B cell (primary cell): Measurements from ENCODE around the gene GMFB. TPM values are rescaled to one million over a fixed set of nuclear protein-coding genes. Genes with fewer than 3 reads are reported as not detected.

Experiments
- ATAC-seq: fragments of 200-7000 bp; cut with Tn5 transposase; one replicate; pipeline ENCODE4 v1.10.0; 2021; ENCODE audit warnings: low read depth, mild to moderate bottlenecking, moderate number of reproducible peaks, moderate library complexity
- CTCF ChIA-PET: fragments of 350-600 bp; sonication (Branson Sonifier 250); formaldehyde crosslinking; loops from one replicate; lab custom pipeline; 2021; ENCODE audit warnings: antibody characterized with exemption, inconsistent platforms; lab: Charles Lee
- POLR2A ChIA-PET: fragments of 350-600 bp; sonication (Branson Sonifier 250); formaldehyde crosslinking; loops from one replicate; lab custom pipeline; 2021; ENCODE audit warnings: antibody characterized with exemption; lab: Charles Lee
- DNase-seq: peaks from one replicate; pipeline ENCODE4 v3.0.0; 2013
- H2AFZ ChIP-seq: 2 replicates; pipeline ENCODE4 v1.6.1; 2012; ENCODE audit warnings: mild to moderate bottlenecking, low read depth, low read length; ENCODE audit not compliant: insufficient read depth, poor library complexity, severe bottlenecking
- H3K27ac ChIP-seq, 2 donors: 1 replicate in 1 of 2; 2 replicates in 1 of 2; pipeline ENCODE4 v1.5.1; 2012 to 2013; ENCODE audit warnings: low read length in 2 of 2, mild to moderate bottlenecking in 2 of 2, moderate library complexity in 1 of 2
- H3K27me3 ChIP-seq, 4 experiments: fragments of 200-600 bp in 1 of 4; sonication (generic) in 1 of 4; replicated peaks in 1 of 4; 1 replicate in 2 of 4; 2 replicates in 2 of 4; pipeline versions ENCODE4 v1.6.1 to v1.7.0; 2013 to 2016; ENCODE audit warnings: low read length in 3 of 4, mild to moderate bottlenecking in 2 of 4, mixed read lengths in 1 of 4, moderate library complexity in 1 of 4; ENCODE audit not compliant: insufficient read depth in 4 of 4, control insufficient read depth in 3 of 4; ENCODE audit errors: control extremely low read depth in 1 of 4
- H3K36me3 ChIP-seq, 2 experiments: replicated peaks in 1 of 2; 1 replicate in 1 of 2; 2 replicates in 1 of 2; pipeline versions ENCODE4 v1.6.1 to v1.7.1; 2013; ENCODE audit warnings: low read length in 1 of 2; ENCODE audit not compliant: insufficient read depth in 2 of 2, control insufficient read depth in 1 of 2; ENCODE audit errors: control extremely low read depth in 1 of 2, extremely low read depth in 1 of 2
- H3K4me1 ChIP-seq, 2 donors: fragments of 200-600 bp in 1 of 2; sonication (generic) in 1 of 2; 1 replicate in 1 of 2; 2 replicates in 1 of 2; pipeline versions ENCODE4 v1.5.1 to v1.6.1; 2013 to 2017; ENCODE audit warnings: low read length in 2 of 2; ENCODE audit not compliant: control insufficient read depth in 2 of 2, insufficient read depth in 2 of 2
- H3K4me2 ChIP-seq: replicated peaks from 2 replicates; pipeline ENCODE3; 2012; ENCODE audit warnings: mild to moderate bottlenecking, low read depth, low read length; ENCODE audit not compliant: poor library complexity, severe bottlenecking
- H3K4me3 ChIP-seq, 5 experiments: fragments of 200-600 bp in 1 of 5; sonication (generic) in 1 of 5; 1 replicate in 3 of 5; 2 replicates in 2 of 5; pipeline versions ENCODE4 v1.5.1 to v1.7.0; 2011 to 2016; ENCODE audit warnings: low read length in 4 of 5, mild to moderate bottlenecking in 4 of 5, low read depth in 2 of 5, control low read depth in 1 of 5, moderate library complexity in 1 of 5; ENCODE audit not compliant: insufficient read depth in 1 of 5; ENCODE audit errors: control extremely low read depth in 1 of 5, extremely low read depth in 1 of 5
- H3K79me2 ChIP-seq: fragments of 200-600 bp; sonication (generic); one replicate; pipeline ENCODE4 v1.6.0; 2016; ENCODE audit warnings: low read length; ENCODE audit not compliant: control insufficient read depth, insufficient read depth
- H3K9ac ChIP-seq: fragments of 200-600 bp; sonication (generic); 2 replicates; pipeline ENCODE4 v1.6.1; 2017; ENCODE audit warnings: mild to moderate bottlenecking, low read length, moderate library complexity
- H3K9me3 ChIP-seq, 3 donors: one replicate each; pipeline versions ENCODE4 v1.6.1 to v1.7.1; 2013; ENCODE audit warnings: low read length in 2 of 3; ENCODE audit not compliant: control insufficient read depth in 2 of 3, insufficient read depth in 1 of 3; ENCODE audit errors: control extremely low read depth in 1 of 3
- H4K20me1 ChIP-seq: 2 replicates; pipeline ENCODE4 v1.6.0; 2012; ENCODE audit warnings: mild to moderate bottlenecking, low read length; ENCODE audit not compliant: insufficient read depth, control insufficient read depth, poor library complexity, severe bottlenecking
- H3K27ac Mint-ChIP-seq: one replicate; pipeline ENCODE4 v1.8.0; 2021; ENCODE audit warnings: mixed read lengths
- H3K27me3 Mint-ChIP-seq: one replicate; pipeline ENCODE4 v1.8.0; 2021; ENCODE audit warnings: mixed read lengths
- H3K4me1 Mint-ChIP-seq: one replicate; pipeline ENCODE4 v1.8.0; 2021; ENCODE audit warnings: mixed read lengths
- H3K4me3 Mint-ChIP-seq: one replicate; pipeline ENCODE4 v1.8.0; 2021; ENCODE audit warnings: mixed read lengths
- H3K9me3 Mint-ChIP-seq: one replicate; pipeline ENCODE4 v1.8.0; 2022; ENCODE audit warnings: mixed read lengths; ENCODE audit not compliant: insufficient read depth
- CTCF ChIP-seq: fragments of 200-600 bp; IDR thresholded peaks from one replicate; pipeline ENCODE4 v1.8.0; 2022; ENCODE audit warnings: antibody characterized with exemption, mild to moderate bottlenecking
- EZH2 ChIP-seq: IDR thresholded peaks from 2 replicates; pipeline ENCODE4 v1.6.1; 2012; ENCODE audit warnings: borderline replicate concordance, low read depth, mild to moderate bottlenecking, moderate library complexity, low read length; ENCODE audit not compliant: insufficient read depth, poor library complexity, severe bottlenecking
- WGBS: methylation state at CpG from one replicate; pipeline ENCODE4 v1.1.5; 2013; ENCODE audit warnings: missing lambda C conversion rate; ENCODE audit not compliant: insufficient coverage; 5-methylcytosine and 5-hydroxymethylcytosine counted together
- intact Hi-C: fragments of 100-400 bp; cut with micrococcal nuclease; formaldehyde crosslinking; loops from one replicate; pipeline ENCODE4 v1.10.0; 2022
- polyA plus RNA-seq: library from polyadenylated mRNA; depleted of rRNA; stranded (reverse); fragments of >200 nt; gene quantifications from 2 replicates; pipeline ENCODE4 v1.2.3, GENCODE V29; 2012
- total RNA-seq, 2 donors: library from RNA; stranded (reverse); fragments of 120-200 nt in 1 of 2; gene quantifications; 1 replicate in 1 of 2; 2 replicates in 1 of 2; pipeline versions ENCODE4 v1.2.3 to v1.2.4, GENCODE V29; 2013 to 2022

GMFB gene
- total and polyA plus RNA-seq, 2 donors (not counting 1 experiment from before 2014, with no cell fraction given): 13.6 to 49.8 TPM

GRCh38 chr14:54509546-54510501 is 21.0 kb upstream of the GMFB start, which contains the start of gene CGRRF1:
Gene CGRRF1 (plus strand): TSS chr14:54509906. CDS start chr14:54509960, 54 bp downstream.
- POLR2A ChIA-PET: interaction anchor here (0.6 to 1.3 kb wide), 6 partner anchors 10 to 68 kb away, joined by 3 to 6 read pairs (median 3); partner anchors contain the start of gene GMFB

More at GRCh38 chr14:54509546-54510501, 21.0 kb upstream of the GMFB start, which contains the start of gene CGRRF1:
- ATAC-seq (peak; percentile 98), DNase-seq (peak; percentile 98)
- Histone ChIP-seq H3K4me1 (peaks cover 21 to 25% of the 10 kb centered on the region in 2 donors), H3K27me3 (no peaks in the 10 kb centered on the region), H3K27ac (peak within 1 kb of the TSS; percentile 81), H3K9ac (peak within 1 kb of the TSS; percentile 97), H4K20me1 (peaks cover 5% of the 10 kb centered on the region), H2AFZ (peak within 1 kb of the TSS; percentile 95), H3K36me3 (no peaks in the 10 kb centered on the region), H3K4me3 (peak within 1 kb of the TSS; percentile 79 to 99 (median 96)), H3K4me2 (peak within 1 kb of the TSS; percentile 92), H3K9me3 (no peaks in the 10 kb centered on the region), H3K79me2 (peaks cover 43% of the 10 kb centered on the region)
- H3K9me3 Mint-ChIP-seq: no peaks in the 10 kb centered on the region
- H3K4me1 Mint-ChIP-seq: peaks cover 44% of the 10 kb centered on the region
- CTCF ChIA-PET: interaction anchor here (0.5 to 3.8 kb wide), 11 partner anchors 21 to 273 kb away, joined by 3 to 38 read pairs (median 4); partner anchors contain the start of genes GMFB and SAMD4A
- no peaks in the 10 kb centered on the region for H3K27me3 Mint-ChIP-seq
- WGBS: under 1% methylated on average over 65 of the region's 66 CpGs
- peak within 1 kb of the TSS; percentile 94 for H3K27ac Mint-ChIP-seq
- intact Hi-C loops: loop anchor here (1.0 to 10.0 kb wide), 7 partner anchors 21 to 1609 kb away; partner anchors contain the start of genes CNIH1, GCH1 and PELI2
- peak within 1 kb of the TSS; percentile 98 for H3K4me3 Mint-ChIP-seq
- TF ChIP-seq CTCF: peak; percentile 57
- TF ChIP-seq EZH2: no peak
